ENCODE measurements around the gene ACOXL. TPM values are rescaled to one million over a fixed set of nuclear protein-coding genes. Genes with fewer than 3 reads are reported as not detected.

Gene ACOXL
- total and polyA plus RNA-seq, 2 donors (not counting 3 experiments of a cell fraction or from before 2014, with no cell fraction given): not detected

GRCh38 chr2:111160758-111161157 is 428.4 kb downstream of the ACOXL start:
- intact Hi-C loops (cut with micrococcal nuclease) (no loop called here), dilution Hi-C loops (cut with MboI; ENCODE audit: extremely low pct_ligation_motif_present, low sequenced_read_pairs) (no loop called here)
- H3K27ac ChIP-seq (ENCODE audit: insufficient read depth, low read depth, low read length): no peak overlapping the region
- H3K79me2 ChIP-seq (ENCODE audit: control insufficient read depth, insufficient read depth, low read length): no peaks in the 10 kb centered on the region
- H3K9ac ChIP-seq (replicated peaks; ENCODE audit: extremely low read depth, insufficient read depth, low read length): no peak overlapping the region
- H3K4me2 ChIP-seq (ENCODE audit: insufficient read depth, low read length): no peak overlapping the region
- DNase-seq (ENCODE audit: low read depth, low spot score) (peak; percentile 44), FAIRE-seq (no peak)
- POLR2A ChIA-PET: no interaction called here
- H3K9me1 ChIP-seq (replicated peaks; ENCODE audit: control insufficient read depth, extremely low read depth, insufficient read depth, low read length): no peaks in the 10 kb centered on the region
- TF ChIP-seq MAX (IDR thresholded peaks at IDR 0.05; ENCODE audit: insufficient read depth, insufficient read length): no peak
- peak; percentile 28 for TF ChIP-seq GATA2 (IDR thresholded peaks at IDR 0.05; ENCODE audit: insufficient read depth, insufficient read length, low read depth, low read length)
- TF ChIP-seq FOS (IDR thresholded peaks at IDR 0.05; ENCODE audit: borderline replicate concordance, insufficient read depth, low read length): peak; percentile 63
- peaks cover 9 to 36% of the 10 kb centered on the region in 2 experiments for H3K27me3 ChIP-seq (ENCODE audit: control insufficient read depth in 2 of 2, insufficient read depth in 2 of 2, low read length in 2 of 2)
- no peaks in the 10 kb centered on the region for H4K20me1 ChIP-seq (replicated peaks; ENCODE audit: control insufficient read depth, extremely low read depth, insufficient read depth, low read length)
- no TSS peak for BruUV-seq (replicated peaks)
- no peak overlapping the region for H2AFZ ChIP-seq (ENCODE audit: low read depth, low read length)
- H3K9me3 ChIP-seq (replicated peaks; ENCODE audit: control insufficient read depth, insufficient read depth, low read length): no peaks in the 10 kb centered on the region
- CTCF ChIA-PET: interaction anchor here (1.2 to 3.4 kb wide), 2 partner anchors 11 to 26 kb away, joined by 3 to 30 read pairs; no protein-coding TSS in a partner anchor
- H3K4me3 ChIP-seq (replicated peaks in 1 of 3; ENCODE audit: insufficient read depth in 1 of 3, low read depth in 1 of 3, low read length in 3 of 3): no peak overlapping the region
- H3K4me1 ChIP-seq (ENCODE audit: control insufficient read depth, extremely low read depth, insufficient read depth, low read length): peaks cover 31% of the 10 kb centered on the region
- peaks cover 0 to 19% of the 10 kb centered on the region in 2 experiments for H3K36me3 ChIP-seq (ENCODE audit: control insufficient read depth in 2 of 2, extremely low read depth in 1 of 2, insufficient read depth in 2 of 2, low read length in 2 of 2)

- dilution Hi-C loops (cut with MboI; ENCODE audit: extremely low pct_ligation_motif_present, low sequenced_read_pairs): no loop called here
- TF ChIP-seq GATA2 (IDR thresholded peaks at IDR 0.05; ENCODE audit: insufficient read depth, insufficient read length, low read depth, low read length): no peak
- TF ChIP-seq CTCF (IDR thresholded peaks at IDR 0.05; ENCODE audit: extremely low read depth in 1 of 2, insufficient read depth in 1 of 2, low read depth in 1 of 2, low read length in 2 of 2): no peak
- no peak for TF ChIP-seq MYC (IDR thresholded peaks at IDR 0.05; ENCODE audit: low read depth, low read length)
- no peak for TF ChIP-seq EZH2 (IDR thresholded peaks at IDR 0.05; ENCODE audit: borderline replicate concordance, low read depth, low read length, severe bottlenecking)
- TF ChIP-seq POLR2AphosphoS5 (IDR thresholded peaks at IDR 0.05; ENCODE audit: insufficient read depth, low read depth, low read length): no peak
- Histone ChIP-seq H3K9me1 (replicated peaks; ENCODE audit: control insufficient read depth, extremely low read depth, insufficient read depth, low read length) (no peaks in the 10 kb centered on the region), H3K9me3 (replicated peaks; ENCODE audit: control insufficient read depth, insufficient read depth, low read length) (no peaks in the 10 kb centered on the region), H4K20me1 (replicated peaks; ENCODE audit: control insufficient read depth, extremely low read depth, insufficient read depth, low read length) (no peaks in the 10 kb centered on the region), H3K4me1 (ENCODE audit: control insufficient read depth, extremely low read depth, insufficient read depth, low read length) (peaks cover 31% of the 10 kb centered on the region), H3K36me3 (ENCODE audit: control insufficient read depth in 2 of 2, extremely low read depth in 1 of 2, insufficient read depth in 2 of 2, low read length in 2 of 2) (peaks cover 0 to 20% of the 10 kb centered on the region in 2 experiments), H2AFZ (ENCODE audit: low read depth, low read length) (no peak overlapping the region), H3K9ac (replicated peaks; ENCODE audit: extremely low read depth, insufficient read depth, low read length) (no peak overlapping the region), H3K79me2 (ENCODE audit: control insufficient read depth, insufficient read depth, low read length) (no peaks in the 10 kb centered on the region), H3K4me2 (ENCODE audit: insufficient read depth, low read length) (peak overlapping the region; percentile 57), H3K27me3 (ENCODE audit: control insufficient read depth in 2 of 2, insufficient read depth in 2 of 2, low read length in 2 of 2) (peaks cover 9 to 30% of the 10 kb centered on the region in 2 experiments), H3K4me3 (replicated peaks in 1 of 3; ENCODE audit: insufficient read depth in 1 of 3, low read depth in 1 of 3, low read length in 3 of 3) (no peak overlapping the region), H3K27ac (ENCODE audit: insufficient read depth, low read depth, low read length) (no peak overlapping the region)
- DNase-seq (ENCODE audit: low read depth, low spot score) (peak; percentile 72), FAIRE-seq (no peak)
- CTCF ChIA-PET: interaction anchor here (1.0 to 3.4 kb wide), 3 partner anchors 12 to 44 kb away, joined by 5 to 30 read pairs (median 10); partner anchors contain the start of gene BCL2L11
- no TSS peak for BruUV-seq (replicated peaks)
- POLR2A ChIA-PET: interaction anchor here (2.2 kb wide), 1 partner anchor 41 kb away, joined by 9 read pairs; the partner anchor contains the start of gene BCL2L11
- intact Hi-C loops (cut with micrococcal nuclease): no loop called here
Measured at GRCh38 chr2:111161971-111162370, 429.6 kb downstream of the ACOXL start.
